Lower leg skin (tissue), 3 donors: ENCODE results near the gene SDK1.

Experiments used
- POLR2A ChIP-seq, 2 donors: fragments of 450-650 bp; IDR thresholded peaks; one replicate each; pipeline ENCODE4 v1.6.1; 2016 to 2017; ENCODE audit warnings: antibody characterized with exemption in 2 of 2, mild to moderate bottlenecking in 1 of 2, moderate library complexity in 1 of 2
- TF ChIP-seq, protein P1 (sequence below), 3 donors: fragments of 450-650 bp; IDR thresholded peaks; one replicate each; pipeline ENCODE4 v1.5.1; 2016; ENCODE audit warnings: antibody characterized with exemption in 3 of 3, mild to moderate bottlenecking in 3 of 3, moderate library complexity in 2 of 3

DNA sequence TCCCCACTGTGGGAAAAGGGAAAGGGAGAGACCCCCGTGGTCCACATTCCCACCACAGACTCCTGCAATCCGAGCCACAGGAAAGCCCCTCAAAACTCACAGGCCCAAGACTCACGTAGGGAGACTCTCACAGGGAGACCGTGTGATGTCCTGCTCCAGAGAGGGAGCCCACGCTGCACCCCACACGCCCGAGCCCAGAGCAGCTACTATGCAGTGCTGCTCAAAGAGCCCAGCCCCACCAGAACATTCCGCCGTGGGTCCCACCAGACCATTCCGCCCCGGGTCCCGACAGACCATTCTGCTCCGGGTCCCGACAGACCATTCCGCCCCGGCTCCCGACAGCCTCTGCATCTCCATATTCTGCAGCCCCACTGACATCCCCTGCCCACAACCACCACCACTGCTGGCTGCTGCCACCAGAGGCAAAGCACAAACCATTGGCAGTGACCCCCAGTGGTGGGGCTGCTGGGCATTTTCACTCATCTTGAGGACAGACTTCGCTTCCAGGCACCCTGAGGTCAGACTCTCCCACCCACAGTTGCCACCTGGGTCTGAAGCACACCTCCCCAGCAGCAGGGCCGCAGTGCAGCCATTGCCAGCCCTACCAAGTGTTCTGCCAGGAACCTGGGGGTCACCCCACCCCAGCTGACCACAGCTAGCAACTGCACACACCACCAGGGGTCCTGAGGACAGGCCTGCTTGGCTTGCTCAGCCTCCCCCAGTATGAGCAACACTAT is 755.7 kb downstream of the SDK1 start:
- TF ChIP-seq, protein P1, sequence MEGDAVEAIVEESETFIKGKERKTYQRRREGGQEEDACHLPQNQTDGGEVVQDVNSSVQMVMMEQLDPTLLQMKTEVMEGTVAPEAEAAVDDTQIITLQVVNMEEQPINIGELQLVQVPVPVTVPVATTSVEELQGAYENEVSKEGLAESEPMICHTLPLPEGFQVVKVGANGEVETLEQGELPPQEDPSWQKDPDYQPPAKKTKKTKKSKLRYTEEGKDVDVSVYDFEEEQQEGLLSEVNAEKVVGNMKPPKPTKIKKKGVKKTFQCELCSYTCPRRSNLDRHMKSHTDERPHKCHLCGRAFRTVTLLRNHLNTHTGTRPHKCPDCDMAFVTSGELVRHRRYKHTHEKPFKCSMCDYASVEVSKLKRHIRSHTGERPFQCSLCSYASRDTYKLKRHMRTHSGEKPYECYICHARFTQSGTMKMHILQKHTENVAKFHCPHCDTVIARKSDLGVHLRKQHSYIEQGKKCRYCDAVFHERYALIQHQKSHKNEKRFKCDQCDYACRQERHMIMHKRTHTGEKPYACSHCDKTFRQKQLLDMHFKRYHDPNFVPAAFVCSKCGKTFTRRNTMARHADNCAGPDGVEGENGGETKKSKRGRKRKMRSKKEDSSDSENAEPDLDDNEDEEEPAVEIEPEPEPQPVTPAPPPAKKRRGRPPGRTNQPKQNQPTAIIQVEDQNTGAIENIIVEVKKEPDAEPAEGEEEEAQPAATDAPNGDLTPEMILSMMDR (IDR thresholded peaks at IDR 0.05): no peak
- TF ChIP-seq POLR2A (IDR thresholded peaks at IDR 0.05): no peak
